ENCODE data around the gene ZFYVE1.
A peak's percentile ranks its signal among the peaks of the same experiment; 100 is the strongest.
"Not testable (repeated sequence)": the region's sequence is repeated elsewhere in the genome, so short reads cannot be mapped to it uniquely, and the experiment has no call there.

Gene ZFYVE1

DNA sequence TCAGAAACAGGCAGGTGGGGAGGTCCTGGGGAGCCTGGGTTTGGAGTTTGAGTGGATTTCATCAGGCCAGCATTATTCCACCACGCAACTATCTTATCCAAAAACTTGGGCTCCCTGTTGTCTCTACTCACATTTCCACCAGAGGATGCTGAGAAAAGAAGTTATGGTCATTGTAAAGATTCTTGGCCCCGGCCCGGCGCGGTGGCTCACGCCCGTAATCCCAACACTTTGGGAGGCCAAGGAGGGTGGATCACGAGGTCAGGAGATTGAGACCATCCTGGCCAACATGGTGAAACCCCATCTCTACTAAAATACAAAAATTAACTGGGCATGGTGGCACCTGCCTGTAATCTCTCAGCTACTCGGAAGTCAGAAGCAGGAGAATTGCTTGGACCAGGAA lies 70.2 kb downstream of the ZFYVE1 start:
- FAIRE-seq = not testable (repeated sequence)

DNA sequence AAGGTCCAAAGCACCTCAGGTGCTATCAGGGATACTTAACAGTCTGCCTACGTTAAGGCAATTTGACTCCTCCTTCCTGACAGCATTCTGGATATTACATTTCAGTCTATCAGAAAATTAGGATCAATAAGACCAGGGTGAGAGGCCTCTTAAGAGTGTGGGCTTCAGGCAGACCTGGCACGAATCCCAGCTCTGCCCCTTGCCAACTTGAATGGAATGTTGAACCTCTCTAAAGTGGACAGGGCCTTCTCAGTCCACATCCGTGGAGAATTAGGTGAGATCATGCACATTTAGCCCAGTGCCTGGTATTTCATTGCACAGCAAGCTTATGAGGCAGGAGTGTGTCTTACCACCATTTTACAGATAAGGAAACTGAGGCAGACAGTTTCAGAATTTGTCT lies 74.7 kb downstream of the ZFYVE1 start:
- FAIRE-seq = no peak

DNA sequence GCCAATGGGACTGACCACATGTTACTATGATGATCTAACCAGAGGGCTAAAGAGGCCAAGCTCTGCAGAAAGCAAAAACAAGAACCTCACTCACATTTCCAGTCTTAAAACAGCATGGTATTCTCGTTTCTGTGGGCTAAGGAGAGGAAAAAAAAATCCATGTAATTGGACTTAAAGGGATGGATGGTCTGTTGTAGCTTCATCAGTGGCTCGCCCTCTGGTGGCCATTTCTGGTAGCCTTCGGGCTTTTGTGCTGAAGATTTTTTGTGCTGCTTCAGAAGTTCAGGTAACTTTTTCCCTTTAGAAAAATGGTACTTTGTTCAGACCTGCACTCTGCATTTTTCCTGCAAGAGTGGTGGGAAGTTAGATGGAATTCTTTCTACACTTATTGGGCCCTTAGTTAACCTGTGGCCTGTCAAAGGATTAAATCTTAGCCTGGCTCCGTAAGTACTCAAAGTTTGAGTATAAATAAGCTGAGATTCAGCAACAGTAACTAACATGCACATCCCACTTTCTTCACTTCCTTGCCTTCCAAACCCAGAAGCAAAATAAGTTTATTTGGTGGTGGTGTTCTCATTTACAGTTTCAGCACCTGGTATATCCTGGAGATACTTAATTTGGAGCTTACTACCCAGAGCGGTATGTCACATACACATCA lies 78.3 kb downstream of the ZFYVE1 start:
- FAIRE-seq = no peak

DNA sequence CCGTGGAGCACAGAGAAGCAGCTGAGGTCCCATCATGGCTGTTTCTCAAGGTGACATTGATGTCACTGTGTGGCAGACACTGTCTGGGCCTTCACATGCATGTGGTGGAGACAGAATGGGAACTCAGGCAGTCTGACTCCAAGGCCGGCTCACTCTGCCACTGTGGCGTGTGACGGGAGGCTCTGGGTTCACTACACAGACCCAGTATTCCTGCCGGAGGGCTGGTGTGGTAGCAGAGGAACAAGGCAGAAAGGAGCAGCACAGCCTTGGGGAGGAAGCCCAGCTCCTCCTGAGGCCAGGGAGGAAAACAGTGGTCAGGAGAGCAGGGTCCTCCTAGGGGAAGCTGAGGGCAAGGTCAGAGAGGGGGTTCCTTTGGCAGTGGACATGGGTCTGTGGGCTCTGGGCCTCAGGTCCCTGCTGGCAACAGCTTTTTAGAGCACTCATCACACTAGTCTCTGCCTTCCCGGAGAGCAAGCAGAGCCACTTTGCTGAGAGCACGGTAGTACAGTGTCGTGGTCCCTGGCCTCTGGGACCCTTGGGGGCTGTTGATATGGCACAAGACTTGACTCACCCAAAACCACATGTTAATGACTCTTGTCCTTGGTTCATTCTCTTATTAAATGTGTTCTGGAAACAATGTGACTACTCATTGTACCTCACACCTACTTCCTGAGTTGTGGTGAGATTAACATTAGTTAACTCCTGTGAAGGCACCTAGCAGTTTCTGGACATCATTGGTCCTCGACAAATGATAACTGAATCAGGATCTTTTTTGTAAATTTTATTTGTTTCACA lies 79.3 kb downstream of the ZFYVE1 start:
- no peak for FAIRE-seq

GRCh38 chr14:72946491-72946890 lies 80.4 kb downstream of the ZFYVE1 start:
- FAIRE-seq = no peak

GRCh38 chr14:72945356-72946027 lies 81.4 kb downstream of the ZFYVE1 start:
- no peak for FAIRE-seq

DNA sequence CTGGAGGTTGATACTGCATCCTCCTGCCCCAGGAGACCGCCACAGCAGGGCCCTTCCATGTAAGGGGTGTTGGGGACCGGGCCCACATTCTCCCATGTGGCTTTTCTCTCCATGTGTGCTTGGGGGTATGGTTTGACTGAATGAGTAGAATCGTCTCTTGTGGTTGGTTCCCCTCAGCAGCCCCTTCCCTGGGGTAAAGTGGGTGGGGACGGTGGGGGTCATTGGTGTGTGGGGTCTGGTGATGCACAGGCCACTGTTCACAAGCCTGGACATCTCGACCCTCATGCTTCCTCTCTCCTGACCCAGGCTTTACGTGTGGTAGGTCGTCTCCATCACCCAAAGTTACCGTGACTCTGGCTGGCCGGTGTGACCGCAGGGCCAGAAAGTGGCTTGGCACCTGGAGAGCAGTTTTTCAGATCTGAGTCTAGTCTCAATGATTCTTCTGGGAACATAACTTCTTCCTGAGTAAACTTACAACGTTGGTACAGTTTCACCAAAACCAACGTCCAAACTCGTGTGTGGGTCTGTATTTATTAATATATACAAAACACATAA lies 83.0 kb downstream of the ZFYVE1 start:
- FAIRE-seq = no peak

GRCh38 chr14:72942934-72943333 lies 84.0 kb downstream of the ZFYVE1 start:
- FAIRE-seq = no peak

GRCh38 chr14:72941286-72941985 lies 85.5 kb downstream of the ZFYVE1 start:
- FAIRE-seq = no peak

DNA sequence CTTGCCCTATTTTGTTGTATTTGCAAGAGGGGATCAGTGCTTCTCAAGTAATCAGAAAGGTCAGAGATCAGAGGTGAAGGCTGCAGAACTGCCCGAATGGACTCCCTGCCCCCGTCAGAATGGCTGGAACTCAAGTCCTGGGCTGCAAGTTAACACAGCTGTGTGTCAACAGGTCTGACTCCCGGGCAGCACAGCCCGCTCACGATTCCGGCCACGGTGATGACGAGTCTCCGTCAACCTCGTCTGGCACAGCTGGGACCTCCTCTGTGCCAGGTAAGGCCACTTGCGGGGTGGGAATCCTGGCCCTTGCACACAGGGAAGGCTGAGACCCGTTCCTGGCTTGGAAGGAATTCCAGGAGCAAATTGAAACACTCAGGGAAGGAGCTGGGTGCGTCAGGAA lies 87.3 kb downstream of the ZFYVE1 start:
- no peak for FAIRE-seq

GRCh38 chr14:72932893-72933292 lies 94.0 kb downstream of the ZFYVE1 start:
- FAIRE-seq = no peak

- FAIRE-seq = no peak
Measured at GRCh38 chr14:72929316-72930080, 97.4 kb downstream of the ZFYVE1 start.

DNA sequence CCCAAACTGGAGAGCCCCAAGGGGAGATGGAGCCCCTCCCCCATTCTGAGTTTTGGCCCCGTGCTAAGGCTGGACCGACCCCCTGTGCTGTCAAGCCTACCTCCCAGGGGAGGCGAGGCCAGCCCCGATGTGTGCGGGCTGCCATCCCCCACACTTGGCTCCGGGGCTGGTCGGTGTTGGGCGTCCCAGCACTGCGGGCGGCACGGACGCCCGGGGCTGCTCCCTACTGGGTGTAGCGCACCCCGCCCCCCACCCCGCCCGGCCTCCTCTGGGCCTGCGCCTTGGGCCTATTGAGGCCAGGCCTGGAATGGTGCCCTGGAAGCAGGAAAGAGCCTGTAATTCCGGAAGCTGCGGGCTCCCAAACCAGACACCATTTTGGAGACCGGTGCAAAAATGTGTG lies 98.0 kb downstream of the ZFYVE1 start:
- FAIRE-seq = no peak

- FAIRE-seq = peak; percentile 77
Measured at GRCh38 chr14:72926292-72927028, 100.4 kb downstream of the ZFYVE1 start, which contains the start of gene DCAF4. DCAF4 (plus strand) TSS chr14:72926464; CDS start chr14:72937979, 11,515 bp downstream.

- FAIRE-seq = no peak
Measured at GRCh38 chr14:72925815-72926291, 101.1 kb downstream of the ZFYVE1 start.

DNA sequence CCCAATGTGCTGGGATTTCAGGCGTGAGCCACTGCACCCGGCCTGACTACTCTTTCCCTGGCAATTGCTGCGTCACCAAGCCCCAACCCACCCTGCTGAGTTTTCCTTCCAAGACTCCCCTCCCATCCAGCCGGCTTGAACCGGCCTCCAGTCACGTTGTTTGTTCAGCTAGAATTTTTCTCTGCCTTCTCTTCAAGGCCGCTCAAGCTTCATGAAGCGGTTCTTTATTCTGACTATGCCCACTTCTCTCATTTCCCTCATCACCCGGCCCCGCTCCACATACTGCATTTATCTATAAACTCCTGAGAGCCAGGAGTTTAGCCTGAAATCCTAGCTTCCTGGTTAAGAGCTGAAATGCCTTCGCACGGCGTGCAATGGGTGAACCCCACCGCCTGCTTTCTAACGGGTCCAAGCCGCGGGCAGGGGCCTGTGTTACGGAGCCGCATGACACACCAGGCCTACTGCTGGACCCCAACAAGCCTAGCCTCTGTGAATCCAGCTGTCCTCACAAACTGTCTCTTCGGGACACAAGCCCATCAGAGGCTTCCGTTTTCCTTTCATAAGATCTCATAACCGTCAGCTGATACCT lies 101.6 kb downstream of the ZFYVE1 start:
- no peak for FAIRE-seq

- FAIRE-seq = no peak
Measured at GRCh38 chr14:72924337-72924736, 102.6 kb downstream of the ZFYVE1 start.

DNA sequence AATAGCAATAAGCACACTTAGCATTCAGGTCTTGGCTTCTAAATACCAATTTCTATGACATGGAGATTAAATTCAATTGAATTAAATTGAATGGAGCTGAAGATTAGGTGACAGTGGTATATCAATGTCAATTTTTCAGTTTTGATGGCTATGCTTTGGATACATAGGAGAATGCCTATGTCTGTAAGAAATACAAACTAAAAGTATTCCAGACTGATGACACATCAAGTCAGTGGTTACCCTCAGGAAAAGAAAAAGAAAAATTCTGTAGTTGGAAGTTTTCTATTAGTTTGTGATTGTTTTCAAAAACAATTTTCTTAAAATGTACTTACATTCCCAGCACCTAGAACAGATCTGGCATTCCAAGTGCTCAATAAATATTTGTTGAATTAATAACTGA lies 105.5 kb downstream of the ZFYVE1 start:
- FAIRE-seq = no peak

DNA sequence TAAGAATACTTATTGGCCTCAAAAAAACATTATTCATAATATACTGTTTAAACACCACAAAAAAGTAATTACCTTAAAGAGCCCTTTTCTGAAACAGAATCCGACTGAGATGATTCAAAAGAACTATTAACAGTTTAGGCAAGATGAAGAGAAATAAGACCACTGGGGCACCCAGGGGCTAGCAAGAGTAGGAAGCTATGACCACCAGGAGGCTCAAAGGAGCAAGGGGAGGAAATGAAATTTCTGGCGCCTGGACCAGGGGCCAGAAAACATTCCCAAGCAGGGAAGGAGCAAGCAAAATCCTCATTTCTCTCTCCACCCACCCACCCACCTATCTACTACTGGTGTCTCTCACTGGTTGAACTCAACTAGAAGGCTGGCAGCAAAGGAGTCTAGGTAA lies 106.9 kb downstream of the ZFYVE1 start:
- FAIRE-seq = no peak

Data from endometrium (tissue), 2 donors.